Ascending aorta (tissue), 2 donors: Measurements from ENCODE around the gene THUMPD2. TPM values are rescaled to one million over a fixed set of nuclear protein-coding genes. Genes with fewer than 3 reads are reported as not detected.

Experiments
- DNase-seq, 2 donors: peaks; one replicate each; pipeline ENCODE4 v3.0.0-alpha.2; 2019; ENCODE audit warnings: low spot score in 2 of 2
- H3K27ac ChIP-seq, 2 donors: fragments of 200-600 bp; sonication (generic); one replicate each; pipeline ENCODE4 v1.5.1; 2016 to 2017; ENCODE audit warnings: mild to moderate bottlenecking in 1 of 2
- H3K27me3 ChIP-seq: fragments of 200-600 bp; sonication (generic); one replicate; pipeline ENCODE4 v1.5.1; 2017
- H3K36me3 ChIP-seq, 2 donors: fragments of 200-600 bp; sonication (generic); one replicate each; pipeline ENCODE4 v1.5.1; 2016
- H3K4me1 ChIP-seq, 2 donors: fragments of 200-600 bp; sonication (generic); one replicate each; pipeline ENCODE4 v1.5.1; 2016 to 2017; ENCODE audit warnings: mild to moderate bottlenecking in 1 of 2
- H3K4me3 ChIP-seq, 2 donors: fragments of 200-600 bp; sonication (generic); one replicate each; pipeline ENCODE4 v1.5.1; 2016 to 2017; ENCODE audit warnings: mild to moderate bottlenecking in 1 of 2
- H3K9me3 ChIP-seq, 2 donors: fragments of 200-600 bp; sonication (generic); one replicate each; pipeline ENCODE4 v1.5.1; 2016
- intact Hi-C: fragments of 100-400 bp; cut with DNase I; formaldehyde crosslinking; loops from one replicate; pipeline ENCODE4 v1.15.1; 2023
- total RNA-seq: library from RNA; depleted of rRNA; stranded (reverse); fragments of >200 nt; gene quantifications from one replicate; pipeline ENCODE4 v1.1.0, GENCODE V29; 2016
- TF ChIP-seq, protein P1 (sequence below), 3 experiments: fragments of 200-600 bp in 2 of 3; fragments of 450-650 bp in 1 of 3; sonication (generic) in 2 of 3; IDR thresholded peaks; one replicate each; pipeline ENCODE4 v1.5.1; 2016 to 2019; ENCODE audit warnings: antibody characterized with exemption in 3 of 3, mild to moderate bottlenecking in 1 of 3, moderate library complexity in 1 of 3

The THUMPD2 gene
- total RNA-seq, 1 donor from 2014 or later, result 13.0 TPM

DNA sequence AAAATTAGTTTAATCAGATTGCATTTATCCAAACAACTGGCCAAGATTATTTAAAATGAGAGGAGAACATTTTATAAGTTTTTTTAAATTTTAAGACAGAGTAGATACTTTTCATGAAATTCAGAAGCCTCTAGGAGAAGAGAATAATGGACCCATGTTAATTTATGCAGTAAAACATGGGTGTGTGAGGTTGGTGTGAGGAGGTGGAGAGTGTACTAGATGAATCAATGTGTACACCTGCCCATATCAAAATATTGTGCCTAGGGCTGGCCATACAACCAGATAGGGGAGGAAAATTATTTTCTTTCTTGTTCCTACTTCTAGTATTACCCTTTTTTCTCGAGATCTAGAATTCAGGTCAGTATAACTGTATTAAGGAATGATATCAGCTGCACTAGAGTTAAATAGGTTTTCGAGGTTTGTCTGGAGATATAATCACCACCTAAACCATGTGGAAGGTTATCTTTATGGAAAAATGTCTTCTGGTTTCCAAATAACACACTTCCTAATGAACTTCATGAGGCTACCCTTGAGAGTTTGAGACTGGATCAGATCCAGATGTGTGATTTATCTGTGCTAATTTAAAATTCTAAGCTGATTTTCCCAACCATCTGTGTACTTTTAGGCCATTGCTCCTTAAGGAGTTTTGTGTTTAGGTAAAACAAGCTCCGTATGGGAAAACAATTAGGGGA lies 75.7 kb downstream of the THUMPD2 start:
- intact Hi-C loops, result no loop called here
- H3K36me3 ChIP-seq, result no peaks in the 10 kb centered on the region
- DNase-seq, result no peak
- no peak overlapping the region for H3K27ac ChIP-seq
- no peak overlapping the region for H3K4me3 ChIP-seq
- TF ChIP-seq, protein P1, sequence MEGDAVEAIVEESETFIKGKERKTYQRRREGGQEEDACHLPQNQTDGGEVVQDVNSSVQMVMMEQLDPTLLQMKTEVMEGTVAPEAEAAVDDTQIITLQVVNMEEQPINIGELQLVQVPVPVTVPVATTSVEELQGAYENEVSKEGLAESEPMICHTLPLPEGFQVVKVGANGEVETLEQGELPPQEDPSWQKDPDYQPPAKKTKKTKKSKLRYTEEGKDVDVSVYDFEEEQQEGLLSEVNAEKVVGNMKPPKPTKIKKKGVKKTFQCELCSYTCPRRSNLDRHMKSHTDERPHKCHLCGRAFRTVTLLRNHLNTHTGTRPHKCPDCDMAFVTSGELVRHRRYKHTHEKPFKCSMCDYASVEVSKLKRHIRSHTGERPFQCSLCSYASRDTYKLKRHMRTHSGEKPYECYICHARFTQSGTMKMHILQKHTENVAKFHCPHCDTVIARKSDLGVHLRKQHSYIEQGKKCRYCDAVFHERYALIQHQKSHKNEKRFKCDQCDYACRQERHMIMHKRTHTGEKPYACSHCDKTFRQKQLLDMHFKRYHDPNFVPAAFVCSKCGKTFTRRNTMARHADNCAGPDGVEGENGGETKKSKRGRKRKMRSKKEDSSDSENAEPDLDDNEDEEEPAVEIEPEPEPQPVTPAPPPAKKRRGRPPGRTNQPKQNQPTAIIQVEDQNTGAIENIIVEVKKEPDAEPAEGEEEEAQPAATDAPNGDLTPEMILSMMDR (IDR thresholded peaks at IDR 0.05), result no peak
- no peaks in the 10 kb centered on the region for H3K4me1 ChIP-seq
- H3K27me3 ChIP-seq, result no peaks in the 10 kb centered on the region
- H3K9me3 ChIP-seq, result peaks cover 8 to 37% of the 10 kb centered on the region in 2 donors

DNA sequence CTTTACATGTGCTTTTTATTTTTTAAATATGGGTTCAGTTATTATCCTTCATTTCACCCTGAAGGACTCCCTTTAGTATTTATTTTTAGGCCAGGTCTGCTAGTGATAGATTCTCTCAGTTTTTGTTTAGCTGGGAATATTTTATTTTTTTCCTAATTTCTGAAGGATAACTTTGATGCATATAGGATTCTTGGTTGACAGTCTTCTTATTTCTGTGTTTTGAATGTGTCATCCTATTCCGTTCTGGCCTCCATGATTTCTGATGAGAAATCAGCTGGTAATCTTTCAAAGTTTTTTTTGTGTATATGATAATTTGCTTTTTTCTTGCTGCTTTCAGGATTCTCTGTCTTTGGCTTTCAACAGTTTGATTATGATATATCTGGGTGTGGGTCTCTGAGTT lies 77.9 kb downstream of the THUMPD2 start:
- Histone ChIP-seq H3K36me3 (no peaks in the 10 kb centered on the region), H3K27me3 (no peaks in the 10 kb centered on the region), H3K27ac (no peak overlapping the region), H3K4me3 (no peak overlapping the region), H3K9me3 (peaks cover 8 to 37% of the 10 kb centered on the region in 2 donors), H3K4me1 (peaks cover 3 to 13% of the 10 kb centered on the region in 2 donors)
- intact Hi-C loops, result no loop called here
- no peak for DNase-seq
- TF ChIP-seq, protein P1 (IDR thresholded peaks at IDR 0.05), result no peak

GRCh38 chr2:39697454-39697853 lies 81.6 kb downstream of the THUMPD2 start:
- Histone ChIP-seq H3K9me3 (peaks cover 8 to 29% of the 10 kb centered on the region in 2 donors), H3K27ac (peak overlapping the region; percentile 41 to 72), H3K4me3 (peak overlapping the region in 1 of 2 donors; percentile 18), H3K27me3 (no peaks in the 10 kb centered on the region), H3K4me1 (peaks cover 3 to 14% of the 10 kb centered on the region in 2 donors), H3K36me3 (no peaks in the 10 kb centered on the region)
- intact Hi-C loops, result loop anchor here (1.0 to 5.0 kb wide), 3 partner anchors 105 to 315 kb away; no protein-coding TSS in a partner anchor
- DNase-seq, result peak in 1 of 2 donors; percentile 71
- TF ChIP-seq, protein P1 (IDR thresholded peaks at IDR 0.05), result no peak

- Histone ChIP-seq H3K27me3 (no peaks in the 10 kb centered on the region), H3K36me3 (no peaks in the 10 kb centered on the region), H3K27ac (peak overlapping the region; percentile 41 to 72), H3K4me3 (peak overlapping the region in 1 of 2 donors; percentile 18), H3K9me3 (peaks cover 8 to 23% of the 10 kb centered on the region in 2 donors), H3K4me1 (peaks cover 3 to 14% of the 10 kb centered on the region in 2 donors)
- intact Hi-C loops, result loop anchor here (1.0 to 5.0 kb wide), 3 partner anchors 105 to 315 kb away; no protein-coding TSS in a partner anchor
- TF ChIP-seq, protein P1 (IDR thresholded peaks at IDR 0.05), result peak; percentile 28 to 45 (median 41)
- no peak for DNase-seq
Measured at GRCh38 chr2:39696838-39697237, 82.2 kb downstream of the THUMPD2 start.

DNA sequence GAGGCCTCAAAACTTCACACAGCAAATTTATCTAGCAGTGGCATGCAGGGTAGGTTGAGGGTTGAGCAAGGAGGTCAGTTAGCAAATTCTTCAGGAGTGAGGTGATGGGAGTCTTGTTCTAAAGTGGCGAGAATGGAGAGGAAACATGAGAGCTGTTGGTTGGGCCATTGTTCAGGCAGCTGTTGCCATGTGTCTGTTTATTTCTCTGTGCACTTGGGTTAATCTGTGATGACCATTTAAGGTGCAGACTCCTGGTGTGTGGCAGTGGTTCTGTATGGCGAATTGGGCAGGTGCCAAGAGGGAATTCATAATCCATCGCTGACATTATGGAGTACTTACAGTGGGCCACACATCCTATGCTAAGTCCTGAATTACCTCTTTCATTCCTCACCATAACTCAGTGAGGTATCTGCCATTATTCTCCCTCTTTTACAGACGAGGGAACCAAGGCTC lies 82.9 kb downstream of the THUMPD2 start:
- intact Hi-C loops, result loop anchor here (5.0 kb wide), 2 partner anchors 104 to 314 kb away; no protein-coding TSS in a partner anchor

More for the DNA sequence above, 82.9 kb downstream of the THUMPD2 start:
- TF ChIP-seq, protein P1 (IDR thresholded peaks at IDR 0.05), result no peak
- Histone ChIP-seq H3K27ac (peak overlapping the region; percentile 41 to 72), H3K9me3 (peaks cover 4 to 16% of the 10 kb centered on the region in 2 donors), H3K27me3 (no peaks in the 10 kb centered on the region), H3K4me1 (peaks cover 3 to 14% of the 10 kb centered on the region in 2 donors), H3K36me3 (no peaks in the 10 kb centered on the region), H3K4me3 (no peak overlapping the region)
- no peak for DNase-seq
